RWPE2 (cell line): ENCODE results near the gene GNG13.

Source experiments
- ATAC-seq: fragments of 200-7000 bp; cut with Tn5 transposase; 3 replicates; pipeline ENCODE4 v1.9.1; 2021; ENCODE audit warnings: low read depth
- DNase-seq: peaks from one replicate; pipeline ENCODE4 v3.0.0-alpha.2; 2020; ENCODE audit warnings: low spot score
- H3K27ac ChIP-seq: fragments of 450-650 bp; 2 replicates; pipeline ENCODE4 v1.5.1; 2017; ENCODE audit warnings: mild to moderate bottlenecking; ENCODE audit not compliant: poor library complexity, severe bottlenecking
- H3K27me3 ChIP-seq: fragments of 250-450 bp; sonication (Bioruptor Pico); 2 replicates; pipeline ENCODE4 v1.5.1; 2021; ENCODE audit warnings: mild to moderate bottlenecking, moderate library complexity; ENCODE audit not compliant: insufficient read depth, poor library complexity, severe bottlenecking
- H3K36me3 ChIP-seq: fragments of 250-450 bp; sonication (Bioruptor Pico); 2 replicates; pipeline ENCODE4 v1.5.1; 2020; ENCODE audit warnings: low read depth, mild to moderate bottlenecking, moderate library complexity
- H3K4me1 ChIP-seq: fragments of 250-450 bp; sonication (Bioruptor Pico); 2 replicates; pipeline ENCODE4 v1.5.1; 2021; ENCODE audit warnings: mild to moderate bottlenecking, moderate library complexity; ENCODE audit not compliant: insufficient read depth, poor library complexity, severe bottlenecking
- H3K4me3 ChIP-seq: fragments of 250-450 bp; sonication (Bioruptor Pico); 2 replicates; pipeline ENCODE4 v1.5.1; 2021; ENCODE audit warnings: mild to moderate bottlenecking, moderate library complexity; ENCODE audit not compliant: severe bottlenecking
- H3K9me3 ChIP-seq: fragments of 250-450 bp; sonication (Bioruptor Pico); 2 replicates; pipeline ENCODE4 v1.5.1; 2021; ENCODE audit warnings: mild to moderate bottlenecking, moderate library complexity; ENCODE audit not compliant: severe bottlenecking
- CTCF ChIP-seq: fragments of 450-650 bp; IDR thresholded peaks from one replicate; pipeline ENCODE4 v1.5.1; 2017; ENCODE audit warnings: mild to moderate bottlenecking, moderate library complexity; ENCODE audit not compliant: poor library complexity, severe bottlenecking

The GNG13 gene

DNA sequence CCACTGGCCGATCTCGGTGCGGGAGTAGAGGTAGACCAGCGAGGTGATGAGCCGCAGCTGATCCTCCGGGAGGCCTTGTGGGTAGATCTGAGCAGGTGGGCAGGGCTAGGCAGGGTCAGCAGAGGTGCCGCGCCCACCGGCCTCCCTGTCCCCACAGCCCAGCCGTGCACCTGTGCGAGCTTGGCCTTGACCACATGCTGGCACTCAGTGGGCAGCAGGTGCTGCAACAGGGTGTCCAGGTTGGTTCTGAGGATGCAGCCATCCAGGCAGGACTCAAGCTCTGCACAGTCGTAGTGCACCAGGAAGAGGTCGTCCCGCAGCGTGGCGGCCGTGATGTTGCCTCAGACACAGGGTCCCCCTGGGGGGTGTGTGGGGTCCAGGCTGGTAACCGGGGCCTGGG is 27.6 kb downstream of the GNG13 start:
- Histone ChIP-seq H3K4me3 (no peak overlapping the region), H3K27me3 (no peaks in the 10 kb centered on the region), H3K27ac (no peak overlapping the region), H3K36me3 (no peaks in the 10 kb centered on the region), H3K4me1 (peaks cover 3% of the 10 kb centered on the region), H3K9me3 (no peaks in the 10 kb centered on the region)
- no peak for TF ChIP-seq CTCF
- ATAC-seq (no peak), DNase-seq (no peak)

DNA sequence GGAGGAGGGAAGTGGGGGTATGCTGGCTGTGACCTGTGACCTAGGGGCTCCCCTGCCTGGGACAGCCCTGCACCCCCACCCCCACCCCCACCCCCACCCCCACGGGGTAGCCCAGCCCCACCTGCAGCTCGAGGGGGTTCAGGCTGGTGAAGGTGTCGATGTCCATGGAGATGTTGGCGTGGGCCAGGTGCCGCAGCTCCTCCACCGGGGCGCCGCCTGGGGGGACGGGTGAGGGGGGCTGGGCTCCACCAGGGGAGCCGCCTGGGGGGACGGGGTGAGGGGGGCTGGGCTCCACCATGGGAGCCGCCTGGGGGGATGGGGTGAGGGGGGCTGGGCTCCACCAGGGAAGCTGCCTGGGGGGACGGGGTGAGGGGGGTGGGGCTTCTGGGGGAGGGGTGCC is 30.1 kb downstream of the GNG13 start:
- Histone ChIP-seq H3K4me1 (no peaks in the 10 kb centered on the region), H3K27me3 (no peaks in the 10 kb centered on the region), H3K4me3 (no peak overlapping the region), H3K27ac (no peak overlapping the region), H3K9me3 (no peaks in the 10 kb centered on the region), H3K36me3 (no peaks in the 10 kb centered on the region)
- ATAC-seq (no peak), DNase-seq (no peak)
- TF ChIP-seq CTCF, result no peak

DNA sequence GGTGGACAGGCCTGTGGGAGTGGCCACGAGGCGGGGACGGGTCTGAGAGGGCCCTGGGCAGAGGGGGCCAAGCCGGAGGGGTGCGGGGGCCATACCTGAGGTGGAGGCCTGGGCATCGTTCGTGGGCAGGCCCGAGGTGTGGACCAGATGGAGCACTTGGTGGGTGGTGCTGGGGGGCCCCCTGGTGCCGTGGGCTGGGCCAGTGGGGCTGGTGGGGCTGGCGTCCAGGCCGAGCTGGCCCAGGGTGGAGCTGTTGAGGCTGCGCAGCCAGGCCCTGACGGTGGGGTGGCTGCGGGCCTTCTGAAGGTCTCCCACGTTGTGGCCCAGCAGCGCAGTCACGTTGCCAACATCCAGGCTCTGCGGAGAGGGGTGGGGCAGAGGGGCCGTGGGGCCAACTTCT is 30.6 kb downstream of the GNG13 start:
- H3K36me3 ChIP-seq, result no peaks in the 10 kb centered on the region
- ATAC-seq (no peak), DNase-seq (no peak)
- no peaks in the 10 kb centered on the region for H3K4me1 ChIP-seq
- no peak overlapping the region for H3K27ac ChIP-seq
- H3K4me3 ChIP-seq, result no peak overlapping the region
- H3K27me3 ChIP-seq, result no peaks in the 10 kb centered on the region
- H3K9me3 ChIP-seq, result no peaks in the 10 kb centered on the region
- TF ChIP-seq CTCF, result no peak

DNA sequence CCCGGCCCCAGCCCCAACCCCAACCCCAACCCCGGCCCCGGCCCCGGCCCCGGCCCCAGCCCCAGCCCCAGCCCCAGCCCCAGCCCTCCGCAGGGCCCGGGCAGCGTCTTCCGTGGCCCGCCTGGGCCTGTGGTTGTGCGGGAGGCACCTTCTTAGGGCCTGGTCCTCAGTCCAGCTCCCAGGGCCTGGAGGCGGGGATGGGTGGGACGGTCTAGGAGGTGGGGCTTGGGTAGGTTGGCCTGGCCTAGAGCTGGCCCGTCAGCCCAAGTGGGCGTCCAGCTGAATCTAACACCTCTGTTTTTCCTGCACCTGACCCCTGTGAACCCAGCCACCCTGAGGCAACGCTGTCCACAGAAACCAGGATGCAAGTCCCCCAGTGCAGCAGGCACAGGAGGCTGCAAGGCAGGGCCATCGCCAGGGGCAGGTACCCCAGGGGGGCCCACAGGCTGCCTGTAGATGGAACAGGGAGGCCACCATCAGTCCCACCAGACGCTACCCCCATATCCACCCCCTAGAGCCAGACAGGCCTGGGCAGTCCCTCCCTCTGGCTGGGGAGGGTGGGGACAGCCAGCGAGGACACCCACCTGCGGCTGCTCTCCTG is 31.2 kb downstream of the GNG13 start:
- H3K9me3 ChIP-seq, result no peaks in the 10 kb centered on the region
- no peak; the same call in 2 of the 3 replicates for ATAC-seq
- H3K4me3 ChIP-seq, result no peak overlapping the region
- no peak for TF ChIP-seq CTCF
- no peaks in the 10 kb centered on the region for H3K36me3 ChIP-seq
- no peak for DNase-seq
- no peaks in the 10 kb centered on the region for H3K4me1 ChIP-seq
- no peak overlapping the region for H3K27ac ChIP-seq
- H3K27me3 ChIP-seq, result no peaks in the 10 kb centered on the region

- Histone ChIP-seq H3K27ac (no peak overlapping the region), H3K9me3 (no peaks in the 10 kb centered on the region), H3K4me1 (no peaks in the 10 kb centered on the region), H3K36me3 (no peaks in the 10 kb centered on the region), H3K27me3 (no peaks in the 10 kb centered on the region), H3K4me3 (no peak overlapping the region)
- ATAC-seq (peak; percentile 27; the same call in 2 of the 3 replicates), DNase-seq (no peak)
- TF ChIP-seq CTCF, result no peak
Observed at GRCh38 chr16:768428-768827, 32.1 kb downstream of the GNG13 start.
